Stomach (tissue), 4 donors: ENCODE results near the gene PPP4R4.

Experiments
- CTCF ChIP-seq, 7 experiments: fragments of 450-650 bp in 4 of 7; fragments of 200-600 bp in 3 of 7; sonication (generic) in 3 of 7; IDR thresholded peaks; one replicate each; pipeline ENCODE4 v1.5.1; 2016 to 2019; ENCODE audit warnings: antibody characterized with exemption in 7 of 7, control low read depth in 2 of 7, mild to moderate bottlenecking in 1 of 7
- EP300 ChIP-seq: sonication (generic); formaldehyde crosslinking; IDR thresholded peaks from one replicate; pipeline ENCODE4 v1.6.1; 2017; ENCODE audit warnings: antibody characterized with exemption
- POLR2A ChIP-seq, 4 donors: fragments of 450-650 bp; IDR thresholded peaks; one replicate each; pipeline ENCODE4 v1.6.1; 2016; ENCODE audit warnings: antibody characterized with exemption in 4 of 4, control low read depth in 2 of 4, mild to moderate bottlenecking in 1 of 4, moderate library complexity in 1 of 4
- POLR2AphosphoS5 ChIP-seq, 3 donors: sonication (generic); formaldehyde crosslinking; IDR thresholded peaks; one replicate each; pipeline ENCODE4 v1.6.1; 2016; ENCODE audit warnings: antibody characterized with exemption in 3 of 3

- TF ChIP-seq CTCF (IDR thresholded peaks at IDR 0.05), result no peak
- no peak for TF ChIP-seq EP300
- no peak for TF ChIP-seq POLR2A (IDR thresholded peaks at IDR 0.05)
- TF ChIP-seq POLR2AphosphoS5 (IDR thresholded peaks at IDR 0.05), result no peak
These were observed 30.4 kb upstream of the PPP4R4 start for GRCh38 chr14:94143711-94144110.
